ENCODE measurements around the gene UNC5C. TPM values are rescaled to one million over a fixed set of nuclear protein-coding genes. Genes with fewer than 3 reads are reported as not detected.

UNC5C gene
- total RNA-seq, 1 experiment from 2014 or later = 0.11 TPM

DNA sequence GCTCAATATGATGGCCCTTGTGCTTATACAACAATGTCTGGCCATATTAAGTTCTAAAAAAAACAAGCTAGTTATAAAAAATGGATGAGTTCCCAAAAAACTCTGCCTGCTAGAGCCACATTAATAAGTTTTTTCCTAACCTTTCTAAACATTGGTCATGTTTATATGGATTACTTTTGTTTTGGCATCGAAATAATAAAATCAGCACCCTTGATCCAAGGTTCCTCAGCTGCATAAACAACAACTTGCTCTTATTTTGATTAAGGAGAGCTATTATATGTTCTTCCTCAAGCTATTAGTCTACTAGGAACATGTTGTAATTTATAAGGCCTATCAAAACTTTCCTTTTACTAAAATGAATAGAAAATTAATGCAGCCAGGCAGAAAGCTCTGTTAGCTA, 48.4 kb downstream of the UNC5C start:
- BruUV-seq (replicated peaks) = no TSS peak
- DNase-seq (ENCODE audit: low spot score) = no peak
- no peaks in the 10 kb centered on the region for H3K27me3 ChIP-seq (replicated peaks; ENCODE audit: insufficient read depth, low read depth, low read length, poor library complexity)
- CTCF ChIA-PET = no interaction called here
- H3K36me3 ChIP-seq (ENCODE audit: insufficient read depth, low read length, poor library complexity, severe bottlenecking) = no peaks in the 10 kb centered on the region
- POLR2A ChIA-PET (ENCODE audit: low non-redundant PET) = no interaction called here
- no peaks in the 10 kb centered on the region for H3K4me1 ChIP-seq (ENCODE audit: insufficient read depth, low read length, poor library complexity, severe bottlenecking)
- no peak overlapping the region for H3K27ac ChIP-seq (ENCODE audit: low read depth, low read length, poor library complexity, severe bottlenecking)
- TF ChIP-seq EZH2 (IDR thresholded peaks at IDR 0.05; ENCODE audit: borderline replicate concordance, low read depth, low read length, poor library complexity, severe bottlenecking) = no peak
- TF ChIP-seq CTCF (conservative IDR thresholded peaks at IDR 0.05; ENCODE audit: low read depth, low read length) = no peak
- no peak overlapping the region for H3K4me3 ChIP-seq (ENCODE audit: low read depth, low read length, poor library complexity, severe bottlenecking)
- intact Hi-C loops (cut with micrococcal nuclease; ENCODE audit: unreplicated experiment) = no loop called here
- H3K9me3 ChIP-seq (ENCODE audit: low read depth, low read length, poor library complexity, severe bottlenecking) = no peaks in the 10 kb centered on the region

DNA sequence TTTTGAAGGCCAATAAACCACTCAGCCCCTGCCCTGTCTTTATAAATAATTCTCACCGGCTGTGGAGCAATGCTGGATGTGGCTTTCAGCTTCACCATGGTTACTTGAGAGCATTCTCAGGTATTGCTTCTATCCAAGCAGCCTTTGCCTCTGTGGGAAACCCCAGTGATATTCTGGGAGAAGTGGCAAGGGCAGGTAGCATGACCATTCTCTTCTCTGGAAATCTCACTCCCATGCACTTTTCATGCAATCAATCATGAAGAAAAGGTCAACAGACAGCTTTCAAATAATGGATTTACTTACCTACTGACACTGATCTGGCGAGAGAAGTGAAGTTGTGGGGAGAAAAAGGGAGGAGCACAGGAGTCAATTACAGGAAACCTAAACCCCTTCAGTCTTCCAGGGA, 49.5 kb downstream of the UNC5C start:
- POLR2A ChIA-PET (ENCODE audit: low non-redundant PET) = no interaction called here
- BruUV-seq (replicated peaks) = no TSS peak
- TF ChIP-seq CTCF (conservative IDR thresholded peaks at IDR 0.05; ENCODE audit: low read depth, low read length) = no peak
- no peak for TF ChIP-seq EZH2 (IDR thresholded peaks at IDR 0.05; ENCODE audit: borderline replicate concordance, low read depth, low read length, poor library complexity, severe bottlenecking)
- Histone ChIP-seq H3K4me1 (ENCODE audit: insufficient read depth, low read length, poor library complexity, severe bottlenecking) (no peaks in the 10 kb centered on the region), H3K27me3 (replicated peaks; ENCODE audit: insufficient read depth, low read depth, low read length, poor library complexity) (no peaks in the 10 kb centered on the region), H3K36me3 (ENCODE audit: insufficient read depth, low read length, poor library complexity, severe bottlenecking) (no peaks in the 10 kb centered on the region), H3K4me3 (ENCODE audit: low read depth, low read length, poor library complexity, severe bottlenecking) (no peak overlapping the region), H3K9me3 (ENCODE audit: low read depth, low read length, poor library complexity, severe bottlenecking) (no peaks in the 10 kb centered on the region), H3K27ac (ENCODE audit: low read depth, low read length, poor library complexity, severe bottlenecking) (no peak overlapping the region)
- DNase-seq (ENCODE audit: low spot score) = no peak
- CTCF ChIA-PET = no interaction called here
- intact Hi-C loops (cut with micrococcal nuclease; ENCODE audit: unreplicated experiment) = no loop called here

DNA sequence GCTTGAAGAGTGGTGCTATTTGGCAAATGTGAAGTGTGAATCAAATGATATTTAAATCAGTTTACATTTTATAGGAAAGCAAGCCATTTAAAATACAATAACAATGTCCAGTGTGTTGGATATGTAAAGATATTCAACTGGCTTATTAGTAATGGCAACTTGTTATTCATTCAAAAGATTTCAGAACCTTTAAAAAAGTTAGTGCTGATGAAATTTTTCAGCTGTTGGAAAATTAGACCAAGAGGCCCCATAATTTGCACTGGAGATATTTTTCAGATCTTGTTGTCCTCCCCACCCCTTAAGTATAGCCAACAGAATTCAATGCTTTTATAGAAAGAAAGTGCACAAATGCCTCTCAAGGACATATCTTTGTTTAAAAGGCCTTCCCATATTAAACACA, 54.6 kb downstream of the UNC5C start:
- ChIA-PET CTCF (no interaction called here), POLR2A (ENCODE audit: low non-redundant PET) (no interaction called here)
- H3K9me3 ChIP-seq (ENCODE audit: low read depth, low read length, poor library complexity, severe bottlenecking) = no peaks in the 10 kb centered on the region
- TF ChIP-seq CTCF (conservative IDR thresholded peaks at IDR 0.05; ENCODE audit: low read depth, low read length) = no peak
- no peak for TF ChIP-seq EZH2 (IDR thresholded peaks at IDR 0.05; ENCODE audit: borderline replicate concordance, low read depth, low read length, poor library complexity, severe bottlenecking)
- H3K27ac ChIP-seq (ENCODE audit: low read depth, low read length, poor library complexity, severe bottlenecking) = no peak overlapping the region
- intact Hi-C loops (cut with micrococcal nuclease; ENCODE audit: unreplicated experiment) = no loop called here
- no peaks in the 10 kb centered on the region for H3K36me3 ChIP-seq (ENCODE audit: insufficient read depth, low read length, poor library complexity, severe bottlenecking)
- no peak overlapping the region for H3K4me3 ChIP-seq (ENCODE audit: low read depth, low read length, poor library complexity, severe bottlenecking)
- H3K4me1 ChIP-seq (ENCODE audit: insufficient read depth, low read length, poor library complexity, severe bottlenecking) = no peaks in the 10 kb centered on the region
- BruUV-seq (replicated peaks) = no TSS peak
- no peak for DNase-seq (ENCODE audit: low spot score)
- H3K27me3 ChIP-seq (replicated peaks; ENCODE audit: insufficient read depth, low read depth, low read length, poor library complexity) = no peaks in the 10 kb centered on the region
